Kidney (tissue), 14 donors: Measurements from ENCODE around the gene PFKL. TPM values are rescaled to one million over a fixed set of nuclear protein-coding genes. Genes with fewer than 3 reads are reported as not detected.

Source experiments
- DNase-seq, 5 donors: peaks; one replicate each; pipeline ENCODE4 v3.0.0-alpha.2; 2013 to 2020
- FAIRE-seq: peaks from 2 replicates; lab custom pipeline; 2012; peaks lifted over from hg19 to GRCh38; lab: Jason Lieb, UNC
- H3K27ac ChIP-seq, 2 donors: one replicate each; pipeline ENCODE4 v1.7.0; 2013; ENCODE audit warnings: low read depth in 2 of 2, low read length in 2 of 2, inconsistent platforms in 1 of 2
- H3K27me3 ChIP-seq: one replicate; pipeline ENCODE4 v1.7.1; 2013; ENCODE audit warnings: low read length, inconsistent platforms; ENCODE audit not compliant: control insufficient read depth, insufficient read depth
- H3K36me3 ChIP-seq, 3 donors: one replicate each; pipeline versions ENCODE4 v1.7.0 to v1.7.1; 2013; ENCODE audit warnings: low read length in 3 of 3, control low read depth in 1 of 3, inconsistent platforms in 1 of 3; ENCODE audit not compliant: insufficient read depth in 3 of 3, control insufficient read depth in 2 of 3
- H3K4me1 ChIP-seq, 3 donors: one replicate each; pipeline versions ENCODE4 v1.7.0 to v1.7.1; 2013; ENCODE audit warnings: low read length in 3 of 3, inconsistent platforms in 1 of 3, low read depth in 1 of 3; ENCODE audit not compliant: control insufficient read depth in 2 of 3, insufficient read depth in 2 of 3
- H3K4me3 ChIP-seq, 3 donors: one replicate each; pipeline versions ENCODE4 v1.7.0 to v1.8.1; 2013; ENCODE audit warnings: low read length in 3 of 3, control low read depth in 1 of 3, inconsistent platforms in 1 of 3
- H3K9ac ChIP-seq, 3 donors: one replicate each; pipeline versions ENCODE4 v1.7.0 to v1.7.1; 2013; ENCODE audit warnings: low read length in 3 of 3, control low read depth in 1 of 3, inconsistent platforms in 1 of 3
- H3K9me3 ChIP-seq, 3 donors: one replicate each; pipeline versions ENCODE4 v1.7.0 to v1.7.1; 2013; ENCODE audit warnings: low read length in 3 of 3, control low read depth in 1 of 3, inconsistent platforms in 1 of 3; ENCODE audit not compliant: control insufficient read depth in 2 of 3, insufficient read depth in 1 of 3
- intact Hi-C: fragments of 100-400 bp; cut with DNase I; formaldehyde crosslinking; loops from one replicate; pipeline ENCODE4 v1.11.1; 2022
- polyA plus RNA-seq: library from polyadenylated mRNA; stranded (reverse); fragments of 350-450 nt; fragmentation: Illumina TruSeq; extraction: RNeasy Lipid Tissue Mini Kit (QIAGEN cat#74804); gene quantifications from one replicate; pipeline ENCODE4 v1.2.3, GENCODE V29; 2014; ENCODE audit warnings: low read depth, low replicate concordance; ENCODE audit not compliant: insufficient read depth
- total RNA-seq: library from RNA; stranded (reverse); fragmentation: NEBNext Ultra II Directional; extraction: Animal tissue kit (Norgen Biotek cat#: 25700); gene quantifications from one replicate; pipeline ENCODE4 v1.2.1, GENCODE V29; 2021
- TF ChIP-seq, protein P1 (sequence below): IDR thresholded peaks from 3 replicates; pipeline ENCODE4 v1.5.1; 2012; ENCODE audit warnings: mild to moderate bottlenecking, moderate library complexity, borderline replicate concordance; ENCODE audit not compliant: insufficient read depth; ENCODE audit errors: extremely low read depth
- donor health status: control.
- donor health status: control.
- donor health status: control.
- donor health status: control.
- donor health status: control.
- donor health status: DM: yes; HTN: yes; CAD: no.
- donor health status: Normal renal cell carcinoma (clear cell type).

Gene PFKL
- total and polyA plus RNA-seq, 2 donors from 2014 or later: 155 to 197 TPM

DNA sequence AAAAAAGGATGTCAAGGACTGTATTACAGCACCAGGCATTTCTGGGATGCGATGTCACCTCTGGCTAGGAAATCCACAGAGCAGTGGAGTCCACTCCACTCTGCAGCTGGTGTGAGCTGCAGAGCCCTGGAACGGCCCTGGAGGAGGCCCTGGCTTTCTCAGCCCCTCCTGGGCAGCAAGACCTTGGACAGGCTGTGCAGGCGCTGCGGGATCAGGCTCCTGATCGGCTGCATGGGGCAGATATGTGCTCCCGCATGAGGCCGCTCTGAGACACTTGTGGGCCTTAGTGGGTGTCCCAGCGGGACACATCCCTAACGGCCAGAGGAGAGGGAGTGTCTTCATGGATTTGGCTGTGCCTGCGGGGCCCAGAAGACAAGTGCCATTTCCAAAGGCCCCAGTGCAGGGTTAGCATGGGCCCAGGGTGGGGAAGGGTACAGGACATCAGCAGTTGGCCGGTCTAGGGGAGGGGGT is 44.3 kb upstream of the PFKL start:
- H3K27ac ChIP-seq: no peak overlapping the region
- peaks cover 0 to 3% (median 0%) of the 10 kb centered on the region in 3 donors for H3K9me3 ChIP-seq
- TF ChIP-seq, protein P1, sequence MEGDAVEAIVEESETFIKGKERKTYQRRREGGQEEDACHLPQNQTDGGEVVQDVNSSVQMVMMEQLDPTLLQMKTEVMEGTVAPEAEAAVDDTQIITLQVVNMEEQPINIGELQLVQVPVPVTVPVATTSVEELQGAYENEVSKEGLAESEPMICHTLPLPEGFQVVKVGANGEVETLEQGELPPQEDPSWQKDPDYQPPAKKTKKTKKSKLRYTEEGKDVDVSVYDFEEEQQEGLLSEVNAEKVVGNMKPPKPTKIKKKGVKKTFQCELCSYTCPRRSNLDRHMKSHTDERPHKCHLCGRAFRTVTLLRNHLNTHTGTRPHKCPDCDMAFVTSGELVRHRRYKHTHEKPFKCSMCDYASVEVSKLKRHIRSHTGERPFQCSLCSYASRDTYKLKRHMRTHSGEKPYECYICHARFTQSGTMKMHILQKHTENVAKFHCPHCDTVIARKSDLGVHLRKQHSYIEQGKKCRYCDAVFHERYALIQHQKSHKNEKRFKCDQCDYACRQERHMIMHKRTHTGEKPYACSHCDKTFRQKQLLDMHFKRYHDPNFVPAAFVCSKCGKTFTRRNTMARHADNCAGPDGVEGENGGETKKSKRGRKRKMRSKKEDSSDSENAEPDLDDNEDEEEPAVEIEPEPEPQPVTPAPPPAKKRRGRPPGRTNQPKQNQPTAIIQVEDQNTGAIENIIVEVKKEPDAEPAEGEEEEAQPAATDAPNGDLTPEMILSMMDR: no peak
- H3K27me3 ChIP-seq: no peaks in the 10 kb centered on the region
- no peaks in the 10 kb centered on the region for H3K36me3 ChIP-seq
- DNase-seq (peak in 1 of 5 donors; percentile 53), FAIRE-seq (no peak)
- H3K4me1 ChIP-seq: no peaks in the 10 kb centered on the region
- no peak overlapping the region for H3K9ac ChIP-seq
- intact Hi-C loops: no loop called here
- no peak overlapping the region for H3K4me3 ChIP-seq

DNA sequence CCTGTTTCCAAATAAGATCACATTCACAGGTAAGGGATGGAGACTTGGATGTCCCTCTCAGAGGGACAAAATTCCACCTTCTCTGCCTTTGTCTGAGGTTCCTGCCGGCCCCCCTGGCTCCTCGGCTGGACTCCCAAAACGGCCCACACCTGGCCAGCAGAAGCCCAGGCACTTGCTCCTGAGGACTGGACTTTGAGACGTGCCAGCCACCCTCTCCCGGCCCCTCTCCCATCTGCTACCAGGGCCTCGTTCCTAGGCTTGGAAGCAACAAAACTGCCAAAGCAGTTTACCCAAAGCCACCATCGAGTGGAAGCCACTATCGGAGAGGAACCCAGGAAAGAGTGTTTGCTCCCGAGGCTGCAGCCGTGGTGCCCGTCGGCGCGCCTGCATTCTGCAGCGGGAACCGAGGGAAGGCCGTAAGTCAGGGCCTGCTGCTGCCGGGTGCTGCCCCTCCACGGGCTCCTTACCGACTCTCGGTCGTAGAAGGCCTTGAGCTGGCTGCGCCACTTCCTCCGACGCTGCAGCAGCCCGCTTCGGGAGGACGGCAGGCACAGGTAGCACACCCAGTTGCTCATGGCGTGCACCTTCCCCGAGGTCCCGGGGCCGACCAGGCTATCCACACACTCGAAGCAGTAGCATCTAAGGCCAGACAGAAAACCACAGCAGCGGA is 41.7 kb upstream of the PFKL start:
- H3K9me3 ChIP-seq: peaks cover 0 to 3% (median 0%) of the 10 kb centered on the region in 3 donors
- DNase-seq (peak in 1 of 5 donors; percentile 66), FAIRE-seq (no peak)
- no peaks in the 10 kb centered on the region for H3K4me1 ChIP-seq
- no peak overlapping the region for H3K27ac ChIP-seq
- intact Hi-C loops: no loop called here
- no peak overlapping the region for H3K4me3 ChIP-seq
- TF ChIP-seq, protein P1: no peak
- no peak overlapping the region for H3K9ac ChIP-seq
- H3K36me3 ChIP-seq: no peaks in the 10 kb centered on the region
- H3K27me3 ChIP-seq: no peaks in the 10 kb centered on the region

DNA sequence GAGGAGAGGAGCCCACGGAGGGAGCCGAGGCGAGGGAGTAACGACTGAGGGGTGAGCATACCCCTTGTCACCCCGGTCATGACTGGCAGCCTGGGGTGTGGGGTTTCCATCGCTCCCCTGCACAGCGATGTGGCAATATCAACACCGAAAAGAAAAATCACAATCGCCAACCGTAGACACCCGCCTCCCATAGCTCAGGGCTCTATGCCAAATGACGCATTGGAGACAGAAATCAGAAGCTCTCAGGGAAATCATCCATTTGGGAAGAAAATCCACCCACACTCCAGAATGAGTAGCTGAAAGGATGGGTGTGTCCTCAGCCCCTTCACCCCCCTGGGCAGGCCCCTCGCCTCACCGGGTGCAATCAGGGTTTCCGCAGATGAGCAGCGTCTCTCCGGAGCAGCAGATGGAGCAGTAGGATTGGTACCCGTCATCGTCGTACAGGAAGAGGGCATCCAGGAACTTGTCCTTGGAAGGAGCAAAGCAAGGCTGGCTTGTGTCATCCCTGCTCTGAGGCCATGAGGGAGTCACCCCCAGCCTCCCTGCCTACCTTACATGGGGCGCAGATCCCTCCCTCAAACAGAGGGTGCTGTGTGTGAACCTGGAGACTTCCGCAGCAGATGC is 40.7 kb upstream of the PFKL start:
- no peak overlapping the region for H3K9ac ChIP-seq
- peak in 1 of 5 donors; percentile 59 for DNase-seq
- FAIRE-seq: no peak
- no peaks in the 10 kb centered on the region for H3K27me3 ChIP-seq
- TF ChIP-seq, protein P1: no peak
- intact Hi-C loops: no loop called here
- no peak overlapping the region for H3K27ac ChIP-seq
- no peaks in the 10 kb centered on the region for H3K4me1 ChIP-seq
- no peaks in the 10 kb centered on the region for H3K36me3 ChIP-seq
- no peak overlapping the region for H3K4me3 ChIP-seq
- H3K9me3 ChIP-seq: peaks cover 0 to 3% (median 0%) of the 10 kb centered on the region in 3 donors
